SK-N-SH (cell line): ENCODE results near the gene CTSO.

ENCODE experiments used
- CHD2 ChIP-seq: fragments of 150-350 bp; IDR thresholded peaks from 2 replicates; pipeline ENCODE4 v1.6.1; 2018; ENCODE audit warnings: low read length; ENCODE audit not compliant: partially characterized antibody
- ELF1 ChIP-seq: IDR thresholded peaks from 2 replicates; pipeline ENCODE4 v1.4.0; 2012
- EP300 ChIP-seq, 2 experiments: IDR thresholded peaks; 2 replicates each; pipeline versions ENCODE4 v1.4.0 to v1.6.1; 2012; ENCODE audit warnings: borderline replicate concordance in 1 of 2, low read depth in 1 of 2, low read length in 1 of 2
- MAX ChIP-seq: IDR thresholded peaks from 2 replicates; pipeline ENCODE4 v1.4.0; 2012; ENCODE audit warnings: low read depth
- REST ChIP-seq: IDR thresholded peaks from 2 replicates; pipeline ENCODE4 v1.6.1; 2012; ENCODE audit warnings: mild to moderate bottlenecking, low read depth, low read length, moderate library complexity
- SIN3A ChIP-seq: IDR thresholded peaks from 2 replicates; pipeline ENCODE4 v1.6.1; 2012; ENCODE audit warnings: low read depth, mild to moderate bottlenecking, low read length, moderate library complexity, borderline replicate concordance
- USF2 ChIP-seq: fragments of 150-350 bp; IDR thresholded peaks from 2 replicates; pipeline ENCODE4 v1.6.1; 2017; ENCODE audit warnings: antibody characterized with exemption, low read length, low read depth, borderline replicate concordance
- YY1 ChIP-seq: IDR thresholded peaks from 2 replicates; pipeline ENCODE4 v1.4.0; 2012; ENCODE audit warnings: low read depth, mild to moderate bottlenecking
- ZBTB33 ChIP-seq: IDR thresholded peaks from 2 replicates; pipeline ENCODE4 v1.4.0; 2012; ENCODE audit warnings: low read depth, borderline replicate concordance
- TF ChIP-seq, protein P1 (sequence below): fragments of 200-600 bp; sonication (generic); IDR thresholded peaks from 2 replicates; pipeline ENCODE4 v1.6.1; 2017; ENCODE audit warnings: antibody characterized with exemption, mild to moderate bottlenecking, moderate library complexity

DNA sequence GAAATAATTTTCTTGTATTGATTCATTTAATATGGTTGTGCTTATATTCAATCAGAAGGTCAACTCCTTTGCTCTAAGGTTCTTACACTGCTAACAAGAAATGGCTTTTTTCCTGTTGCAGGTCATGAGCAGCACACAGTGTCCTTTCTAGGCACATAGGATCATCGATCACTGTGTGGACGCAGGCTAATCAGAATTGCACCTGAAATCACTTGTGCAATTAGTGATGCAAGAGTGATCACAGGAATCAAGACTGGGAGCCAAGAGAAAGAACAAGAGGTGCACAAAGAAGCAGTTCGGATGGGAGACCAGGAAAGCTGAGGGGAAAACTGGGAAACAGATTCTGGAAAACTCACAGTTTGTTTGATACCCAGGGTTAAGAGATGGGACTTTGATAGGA is 29.0 kb downstream of the CTSO start:
- no peak for TF ChIP-seq ZBTB33
- TF ChIP-seq, protein P1, sequence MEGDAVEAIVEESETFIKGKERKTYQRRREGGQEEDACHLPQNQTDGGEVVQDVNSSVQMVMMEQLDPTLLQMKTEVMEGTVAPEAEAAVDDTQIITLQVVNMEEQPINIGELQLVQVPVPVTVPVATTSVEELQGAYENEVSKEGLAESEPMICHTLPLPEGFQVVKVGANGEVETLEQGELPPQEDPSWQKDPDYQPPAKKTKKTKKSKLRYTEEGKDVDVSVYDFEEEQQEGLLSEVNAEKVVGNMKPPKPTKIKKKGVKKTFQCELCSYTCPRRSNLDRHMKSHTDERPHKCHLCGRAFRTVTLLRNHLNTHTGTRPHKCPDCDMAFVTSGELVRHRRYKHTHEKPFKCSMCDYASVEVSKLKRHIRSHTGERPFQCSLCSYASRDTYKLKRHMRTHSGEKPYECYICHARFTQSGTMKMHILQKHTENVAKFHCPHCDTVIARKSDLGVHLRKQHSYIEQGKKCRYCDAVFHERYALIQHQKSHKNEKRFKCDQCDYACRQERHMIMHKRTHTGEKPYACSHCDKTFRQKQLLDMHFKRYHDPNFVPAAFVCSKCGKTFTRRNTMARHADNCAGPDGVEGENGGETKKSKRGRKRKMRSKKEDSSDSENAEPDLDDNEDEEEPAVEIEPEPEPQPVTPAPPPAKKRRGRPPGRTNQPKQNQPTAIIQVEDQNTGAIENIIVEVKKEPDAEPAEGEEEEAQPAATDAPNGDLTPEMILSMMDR: no peak
- TF ChIP-seq EP300 (IDR thresholded peaks at IDR 0.05; ENCODE audit: borderline replicate concordance in 1 of 2, low read depth in 1 of 2, low read length in 1 of 2): no peak
- TF ChIP-seq YY1: no peak
- no peak for TF ChIP-seq ELF1
- TF ChIP-seq CHD2: no peak
- TF ChIP-seq REST: no peak
- TF ChIP-seq USF2: no peak
- no peak for TF ChIP-seq SIN3A
- no peak for TF ChIP-seq MAX
